Suppressor macrophage (primary cell): ENCODE results near the gene ACTR3.

Experiments
- DNase-seq, 4 experiments: peaks; one replicate each; pipeline ENCODE4 v3.0.0-alpha.2; 2020 to 2022

Gene ACTR3

GRCh38 chr2:114005110-114005783 lies 115.4 kb downstream of the ACTR3 start:
- no peak for DNase-seq

GRCh38 chr2:114006460-114006859 lies 116.6 kb downstream of the ACTR3 start:
- no peak for DNase-seq

- peak in 3 of 4 experiments; percentile 21 to 38 (median 26) for DNase-seq
Observed at GRCh38 chr2:114007436-114007835, 117.5 kb downstream of the ACTR3 start.

- no peak for DNase-seq
Observed at GRCh38 chr2:114008720-114009119, 118.8 kb downstream of the ACTR3 start.

- no peak for DNase-seq
Observed at GRCh38 chr2:114009205-114009944, 119.5 kb downstream of the ACTR3 start.

- no peak for DNase-seq
Observed at GRCh38 chr2:114010001-114010400, 120.1 kb downstream of the ACTR3 start.

GRCh38 chr2:114011713-114012112 lies 121.8 kb downstream of the ACTR3 start:
- DNase-seq, result peak; percentile 61 to 80 (median 74)
